ENCODE results near the gene CXCL5.

The CXCL5 gene

GRCh38 chr4:73998040-73999011 lies at the start of gene CXCL5:
Gene CXCL5, minus strand, starts transcription at chr4:73998677. Its CDS starts 96 bp downstream, at chr4:73998581.
- no peak for DNase-seq

- DNase-seq, result no peak
These were observed 48.7 kb upstream of the CXCL5 start for GRCh38 chr4:74047152-74047551.

- no peak for DNase-seq
These were observed 47.3 kb upstream of the CXCL5 start for GRCh38 chr4:74045772-74046171.

GRCh38 chr4:74045247-74045646 lies 46.8 kb upstream of the CXCL5 start:
- no peak for DNase-seq

GRCh38 chr4:74044677-74045076 lies 46.2 kb upstream of the CXCL5 start:
- DNase-seq, result no peak

- DNase-seq, result no peak
These were observed 44.2 kb upstream of the CXCL5 start for GRCh38 chr4:74042681-74043080.

GRCh38 chr4:74041418-74041817 lies 42.9 kb upstream of the CXCL5 start:
- DNase-seq, result no peak

- DNase-seq, result no peak
These were observed 40.9 kb upstream of the CXCL5 start for GRCh38 chr4:74039315-74039763.

GRCh38 chr4:74038425-74039314 lies 40.2 kb upstream of the CXCL5 start, which contains the start of gene CXCL3:
Gene CXCL3, minus strand, starts transcription at chr4:74038689. Its CDS starts 78 bp downstream, at chr4:74038611.
- peak; percentile 25 for DNase-seq

- no peak for DNase-seq
These were observed 39.6 kb upstream of the CXCL5 start for GRCh38 chr4:74038086-74038424.

GRCh38 chr4:74037076-74037955 lies 38.8 kb upstream of the CXCL5 start:
- DNase-seq, result no peak

- DNase-seq, result no peak
These were observed 35.3 kb upstream of the CXCL5 start for GRCh38 chr4:74033739-74034138.

GRCh38 chr4:74032064-74032463 lies 33.6 kb upstream of the CXCL5 start:
- DNase-seq, result no peak

- no peak for DNase-seq
These were observed 33.1 kb upstream of the CXCL5 start for GRCh38 chr4:74031576-74031975.

GRCh38 chr4:74030285-74030684 lies 31.8 kb upstream of the CXCL5 start:
- DNase-seq, result no peak

GRCh38 chr4:74028504-74028903 lies 30.0 kb upstream of the CXCL5 start:
- DNase-seq, result no peak

GRCh38 chr4:74023709-74024108 lies 25.2 kb upstream of the CXCL5 start:
- DNase-seq, result no peak

GRCh38 chr4:74021601-74022000 lies 23.1 kb upstream of the CXCL5 start:
- DNase-seq, result no peak

GRCh38 chr4:74018771-74019170 lies 20.3 kb upstream of the CXCL5 start:
- no peak for DNase-seq

GRCh38 chr4:74018116-74018515 lies 19.6 kb upstream of the CXCL5 start:
- DNase-seq, result no peak

GRCh38 chr4:74016068-74016467 lies 17.6 kb upstream of the CXCL5 start:
- no peak for DNase-seq

GRCh38 chr4:74015126-74015780 lies 16.8 kb upstream of the CXCL5 start:
- DNase-seq, result no peak
